Dendritic cell treated with granulocyte-macrophage colony-stimulating factor and Interleukin-4, amounts not matched to agents 40 ng/mL and 50 ng/mL, for 4 days (primary cell): ENCODE measurements around the gene DNASE1L1.

Experiments
- H3K27ac Mint-ChIP-seq: one replicate; pipeline ENCODE4 v1.8.0; 2022; ENCODE audit warnings: mild to moderate bottlenecking, mixed read lengths
- H3K27me3 Mint-ChIP-seq: one replicate; pipeline ENCODE4 v1.8.0; 2022; ENCODE audit warnings: mild to moderate bottlenecking, mixed read lengths
- H3K36me3 Mint-ChIP-seq: one replicate; pipeline ENCODE4 v1.8.0; 2022; ENCODE audit warnings: low read depth, mixed read lengths
- H3K4me1 Mint-ChIP-seq: one replicate; pipeline ENCODE4 v1.8.0; 2022; ENCODE audit warnings: low read depth, mixed read lengths
- H3K4me3 Mint-ChIP-seq: one replicate; pipeline ENCODE4 v1.8.0; 2022; ENCODE audit warnings: mild to moderate bottlenecking, moderate library complexity, mixed read lengths
- H3K9me3 Mint-ChIP-seq: one replicate; pipeline ENCODE4 v1.8.0; 2022; ENCODE audit warnings: mixed read lengths
- intact Hi-C: fragments of 100-400 bp; cut with micrococcal nuclease; formaldehyde crosslinking; loops from one replicate; pipeline ENCODE4 v1.15.0; 2022

Gene DNASE1L1

GRCh38 chrX:154355776-154356140 lies 53.3 kb downstream of the DNASE1L1 start:
- Mint-ChIP-seq H3K9me3 (no peaks in the 10 kb centered on the region), H3K4me1 (peaks cover 32% of the 10 kb centered on the region), H3K4me3 (no peak overlapping the region), H3K36me3 (peaks cover 100% of the 10 kb centered on the region), H3K27me3 (no peaks in the 10 kb centered on the region), H3K27ac (no peak overlapping the region)
- intact Hi-C loops, result no loop called here

- peaks cover 33% of the 10 kb centered on the region for H3K4me1 Mint-ChIP-seq
- H3K4me3 Mint-ChIP-seq, result no peak overlapping the region
- no peak overlapping the region for H3K27ac Mint-ChIP-seq
- no peaks in the 10 kb centered on the region for H3K9me3 Mint-ChIP-seq
- peaks cover 100% of the 10 kb centered on the region for H3K36me3 Mint-ChIP-seq
- H3K27me3 Mint-ChIP-seq, result no peaks in the 10 kb centered on the region
- intact Hi-C loops, result no loop called here
Observed at GRCh38 chrX:154355094-154355775, 53.8 kb downstream of the DNASE1L1 start.

GRCh38 chrX:154354516-154354915 lies 54.5 kb downstream of the DNASE1L1 start:
- H3K9me3 Mint-ChIP-seq, result no peaks in the 10 kb centered on the region
- no peaks in the 10 kb centered on the region for H3K27me3 Mint-ChIP-seq
- H3K4me3 Mint-ChIP-seq, result no peak overlapping the region
- no peak overlapping the region for H3K27ac Mint-ChIP-seq
- H3K4me1 Mint-ChIP-seq, result peaks cover 40% of the 10 kb centered on the region
- peaks cover 100% of the 10 kb centered on the region for H3K36me3 Mint-ChIP-seq
- intact Hi-C loops, result no loop called here

GRCh38 chrX:154354013-154354412 lies 55.0 kb downstream of the DNASE1L1 start:
- Mint-ChIP-seq H3K27me3 (no peaks in the 10 kb centered on the region), H3K27ac (no peak overlapping the region), H3K9me3 (no peaks in the 10 kb centered on the region), H3K4me3 (no peak overlapping the region), H3K36me3 (peaks cover 100% of the 10 kb centered on the region), H3K4me1 (peaks cover 45% of the 10 kb centered on the region)
- intact Hi-C loops, result no loop called here

- Mint-ChIP-seq H3K36me3 (peaks cover 100% of the 10 kb centered on the region), H3K4me3 (no peak overlapping the region), H3K4me1 (peaks cover 40% of the 10 kb centered on the region), H3K27me3 (no peaks in the 10 kb centered on the region), H3K9me3 (no peaks in the 10 kb centered on the region), H3K27ac (no peak overlapping the region)
- intact Hi-C loops, result no loop called here
Observed at GRCh38 chrX:154353172-154353843, 55.7 kb downstream of the DNASE1L1 start.

DNA sequence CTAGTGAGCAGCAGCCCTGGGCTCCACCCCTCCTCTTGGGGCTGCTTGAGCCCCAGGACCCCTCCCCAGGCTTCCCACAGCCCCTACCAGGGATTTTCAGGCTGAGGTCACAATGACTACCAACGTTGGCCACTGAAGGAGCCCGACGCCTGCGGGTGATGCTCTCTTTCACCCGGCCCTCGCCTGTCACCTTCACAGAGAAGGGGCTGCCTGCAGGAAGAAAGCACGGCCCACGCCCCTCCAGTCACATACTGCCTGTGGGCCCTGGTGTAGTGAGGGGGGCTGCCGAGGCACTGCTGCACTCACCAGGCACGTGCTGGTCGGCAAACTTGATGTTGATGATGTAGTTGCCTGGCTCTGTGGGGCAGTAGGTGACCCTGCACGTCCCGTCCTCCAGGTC lies 56.6 kb downstream of the DNASE1L1 start:
- Mint-ChIP-seq H3K4me1 (peaks cover 39% of the 10 kb centered on the region), H3K27ac (no peak overlapping the region), H3K4me3 (no peak overlapping the region), H3K9me3 (no peaks in the 10 kb centered on the region), H3K27me3 (no peaks in the 10 kb centered on the region), H3K36me3 (peaks cover 99% of the 10 kb centered on the region)
- intact Hi-C loops, result no loop called here

DNA sequence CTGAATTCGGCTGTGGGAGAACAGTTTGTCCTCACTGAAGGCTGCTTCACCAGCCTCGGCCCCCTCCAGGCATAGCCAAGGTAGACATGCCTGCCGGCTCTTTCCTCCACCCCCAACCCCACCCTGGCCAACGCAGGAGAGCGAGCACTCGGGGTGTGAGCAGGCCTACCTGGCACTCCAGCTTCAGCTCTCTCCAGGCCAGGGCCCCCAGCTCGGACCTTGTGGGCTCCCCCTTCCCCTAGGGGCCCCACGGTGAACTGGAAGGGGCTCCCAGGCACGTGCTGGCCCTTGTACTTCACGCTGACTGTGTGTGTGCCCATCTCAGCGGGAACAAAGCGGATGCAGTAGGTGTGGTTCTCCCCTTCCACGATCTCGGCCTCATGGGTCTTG lies 57.0 kb downstream of the DNASE1L1 start:
- no peak overlapping the region for H3K4me3 Mint-ChIP-seq
- peaks cover 39% of the 10 kb centered on the region for H3K4me1 Mint-ChIP-seq

More for the DNA sequence above, 57.0 kb downstream of the DNASE1L1 start:
- intact Hi-C loops, result no loop called here
- Mint-ChIP-seq H3K27me3 (no peaks in the 10 kb centered on the region), H3K27ac (peak overlapping the region; percentile 41), H3K36me3 (peaks cover 99% of the 10 kb centered on the region), H3K9me3 (no peaks in the 10 kb centered on the region)
